Measurements from ENCODE around the gene HPCAL4. TPM values are rescaled to one million over a fixed set of nuclear protein-coding genes. Genes with fewer than 3 reads are reported as not detected.
A peak's percentile ranks its signal among the peaks of the same experiment; 100 is the strongest.

The HPCAL4 gene
- polyA plus RNA-seq, 4 donors, result 0.48 to 1.7 (median 0.90) TPM

DNA sequence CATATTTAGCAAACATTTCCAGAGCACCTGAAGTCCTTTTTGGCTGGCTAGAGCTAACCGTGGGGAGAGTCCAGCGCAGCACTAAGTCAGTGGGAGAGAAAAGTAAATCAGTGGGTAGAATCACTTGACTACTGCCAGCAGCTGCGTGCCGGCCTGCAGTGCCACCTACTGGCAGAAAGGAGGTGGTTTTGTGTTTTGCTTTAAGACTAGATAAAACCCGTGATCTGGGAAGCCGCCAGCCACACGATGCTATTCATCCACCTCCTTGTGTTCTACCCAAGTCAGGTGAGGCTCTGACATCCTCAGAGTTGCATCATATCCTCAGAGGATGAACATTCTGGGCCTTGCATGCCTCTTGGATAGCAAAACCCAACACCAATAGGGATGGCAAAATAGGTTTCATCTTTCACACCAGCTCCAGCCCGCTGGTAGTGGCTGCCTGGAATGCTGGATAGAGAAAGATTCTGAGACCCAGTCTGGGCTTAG lies 37.6 kb downstream of the HPCAL4 start:
- peak in 1 of 4 donors; percentile 63 for DNase-seq (ENCODE audit: low read depth in 4 of 4, low spot score in 2 of 4)

DNA sequence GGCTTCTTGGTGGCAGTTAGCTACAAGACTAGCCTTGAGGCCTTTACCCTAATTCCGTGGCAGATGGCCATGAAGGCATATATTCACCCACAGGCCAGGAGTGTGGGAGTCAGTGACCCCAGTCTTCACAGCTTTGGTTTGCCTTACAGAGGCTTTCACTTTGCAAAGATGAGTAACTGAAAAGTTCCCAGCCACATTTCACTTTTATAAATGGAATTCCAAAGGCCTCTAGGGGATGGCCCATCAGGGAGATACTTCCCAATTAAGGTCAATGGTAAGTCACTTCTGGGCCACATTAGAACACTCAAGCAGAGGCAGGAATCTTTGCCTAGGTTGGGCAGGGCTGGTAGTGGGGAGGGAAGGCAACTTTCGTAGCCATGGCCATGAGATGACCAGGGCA lies 38.7 kb downstream of the HPCAL4 start:
- no peak for DNase-seq (ENCODE audit: low read depth in 4 of 4, low spot score in 2 of 4)

DNA sequence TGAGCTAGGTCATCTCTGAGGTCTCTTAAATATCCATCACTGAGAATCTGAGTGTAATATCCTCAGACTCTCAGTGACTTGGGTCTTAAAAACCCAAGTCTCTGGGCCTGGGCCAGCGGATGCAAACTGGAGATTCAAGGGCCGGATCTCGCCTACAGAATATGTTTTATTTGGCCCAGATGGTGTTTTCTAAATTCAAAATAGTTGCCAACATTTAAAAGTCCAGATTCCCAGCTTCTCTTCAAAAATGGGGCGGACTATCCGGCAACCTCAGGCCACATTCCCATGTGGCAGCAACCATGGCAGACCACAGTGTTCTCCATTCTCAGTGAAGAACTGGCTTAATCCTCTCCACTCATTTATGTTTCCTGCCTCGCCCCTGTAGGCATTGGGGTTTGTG lies 39.1 kb downstream of the HPCAL4 start:
- no peak for DNase-seq (ENCODE audit: low read depth in 4 of 4, low spot score in 2 of 4)

DNA sequence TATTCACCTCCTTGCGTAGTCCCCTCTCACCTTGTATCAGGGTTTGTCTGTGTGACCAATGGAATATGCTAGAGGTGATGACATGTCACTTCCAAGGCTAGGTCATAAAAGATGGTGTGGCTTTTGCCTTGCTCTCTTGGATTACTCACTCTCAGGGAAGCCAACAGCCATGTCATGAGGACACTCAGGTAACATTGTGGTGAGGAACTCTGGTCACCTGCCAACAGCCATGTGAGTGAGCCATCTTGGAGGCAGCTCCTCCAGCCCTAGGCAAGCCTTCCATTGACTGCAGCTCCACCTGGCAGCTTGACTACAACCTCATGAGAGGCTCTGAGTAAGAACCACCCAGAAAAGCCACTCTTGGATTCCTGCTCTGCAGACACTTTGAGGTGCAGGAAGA lies 40.8 kb downstream of the HPCAL4 start:
- no peak for DNase-seq (ENCODE audit: low read depth in 4 of 4, low spot score in 2 of 4)

DNA sequence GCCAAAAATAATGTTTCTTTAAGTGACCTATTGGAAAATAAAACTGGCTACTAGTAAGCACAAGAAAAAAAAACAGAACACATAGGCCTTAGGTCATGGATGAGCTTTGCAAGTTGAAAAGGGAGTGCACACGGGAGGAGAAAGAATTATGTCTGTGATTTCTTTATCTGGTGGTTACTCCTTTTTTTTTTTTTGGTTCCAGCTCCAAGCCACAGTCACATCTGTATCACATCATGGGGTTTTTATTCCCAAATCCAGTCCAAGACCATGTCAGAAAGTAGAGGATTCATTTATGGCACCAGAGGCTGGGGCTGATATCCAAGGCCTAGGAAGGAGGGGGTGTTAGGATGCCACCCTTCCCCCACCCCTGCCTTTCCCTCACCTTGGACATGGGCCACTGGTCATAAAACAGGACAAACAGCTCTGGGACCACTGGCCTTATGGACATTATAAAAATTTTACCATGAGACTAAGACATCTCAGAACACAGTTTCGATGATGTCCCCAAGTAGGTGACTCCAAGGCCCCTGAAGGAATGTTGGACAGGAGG lies 41.5 kb downstream of the HPCAL4 start:
- DNase-seq (ENCODE audit: low read depth in 4 of 4, low spot score in 2 of 4), result no peak

DNA sequence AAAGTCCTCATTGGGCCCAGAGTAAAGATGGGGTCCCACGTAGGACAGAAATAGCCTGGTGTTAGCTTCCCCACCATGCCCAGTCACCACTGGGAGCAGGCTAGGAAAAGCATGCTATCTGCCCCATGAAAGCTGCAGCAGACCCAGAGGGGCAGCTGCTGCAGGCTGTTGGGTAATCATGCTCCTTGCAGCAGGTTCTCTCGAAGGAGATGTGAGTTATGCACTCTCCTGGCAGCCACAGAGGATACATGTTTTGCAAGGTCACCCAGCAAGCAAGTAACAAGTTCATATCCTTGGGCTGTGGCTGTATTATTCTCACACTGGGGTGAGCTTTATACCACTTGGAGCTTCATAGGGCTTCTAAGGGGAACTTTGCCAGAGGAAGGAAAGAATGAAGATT lies 42.7 kb downstream of the HPCAL4 start:
- no peak for DNase-seq (ENCODE audit: low read depth in 4 of 4, low spot score in 2 of 4)

DNA sequence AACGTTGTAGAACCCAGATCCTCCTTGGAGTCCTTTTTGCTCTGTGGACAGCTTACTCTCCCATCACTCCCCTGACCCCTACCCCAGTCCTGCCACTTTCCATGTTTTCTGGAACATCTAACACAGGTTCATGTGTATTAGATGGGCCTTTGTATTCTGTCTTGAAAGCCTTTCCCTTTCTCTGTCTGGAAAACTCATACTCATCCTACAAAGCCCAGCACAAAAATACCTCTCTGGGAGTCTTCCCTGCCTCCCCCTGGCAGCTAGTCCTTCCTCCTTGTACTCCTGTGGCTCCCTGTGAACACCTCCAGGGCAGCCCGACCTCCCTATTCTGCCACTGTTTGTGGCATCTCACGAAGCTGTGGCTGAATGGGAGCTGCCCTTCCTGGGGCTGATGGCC lies 44.0 kb downstream of the HPCAL4 start:
- no peak for DNase-seq (ENCODE audit: low read depth in 4 of 4, low spot score in 2 of 4)

DNA sequence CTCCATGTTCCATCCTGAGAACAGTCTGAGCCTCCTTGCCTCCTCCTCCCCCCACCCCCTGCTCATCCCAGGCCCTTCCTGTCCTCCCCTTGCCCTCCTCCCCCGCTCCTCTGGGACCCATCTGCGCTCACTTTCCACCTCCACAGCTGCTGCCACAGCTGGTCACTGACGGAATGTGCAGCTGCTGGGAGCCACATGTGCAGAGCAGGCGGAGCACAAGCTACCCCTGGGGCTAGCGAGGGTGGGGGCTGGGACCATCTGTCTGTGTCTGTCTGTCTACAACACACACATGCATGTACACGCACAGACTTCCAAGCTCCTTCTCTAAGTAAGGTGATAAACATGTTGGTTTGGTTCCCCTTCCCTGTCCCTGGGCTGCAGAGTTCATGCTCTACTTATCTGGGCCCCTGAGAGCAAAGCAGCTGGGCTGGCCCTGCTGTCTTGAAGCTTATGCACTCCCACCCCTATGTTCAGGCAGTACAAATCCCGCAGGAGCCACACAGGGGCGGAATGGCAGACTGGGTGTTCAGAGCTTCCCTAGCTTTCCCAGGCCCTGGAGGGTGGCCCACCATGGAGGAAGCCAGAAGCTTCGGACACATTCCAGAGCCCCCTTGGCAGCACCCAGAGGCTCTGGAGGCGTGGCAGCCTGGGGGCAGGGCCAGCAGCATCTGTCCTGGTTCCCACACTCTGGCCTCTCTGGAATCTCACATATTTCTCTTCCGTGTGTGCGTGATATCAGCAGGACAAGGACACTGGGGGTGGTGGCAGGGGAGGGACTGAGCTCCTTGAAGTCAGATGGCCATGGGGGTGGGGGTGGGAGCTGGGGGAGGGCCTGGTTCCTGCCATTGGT lies 44.8 kb downstream of the HPCAL4 start:
- peak in 2 of 4 donors; percentile 68 to 69 for DNase-seq (ENCODE audit: low read depth in 4 of 4, low spot score in 2 of 4)

DNA sequence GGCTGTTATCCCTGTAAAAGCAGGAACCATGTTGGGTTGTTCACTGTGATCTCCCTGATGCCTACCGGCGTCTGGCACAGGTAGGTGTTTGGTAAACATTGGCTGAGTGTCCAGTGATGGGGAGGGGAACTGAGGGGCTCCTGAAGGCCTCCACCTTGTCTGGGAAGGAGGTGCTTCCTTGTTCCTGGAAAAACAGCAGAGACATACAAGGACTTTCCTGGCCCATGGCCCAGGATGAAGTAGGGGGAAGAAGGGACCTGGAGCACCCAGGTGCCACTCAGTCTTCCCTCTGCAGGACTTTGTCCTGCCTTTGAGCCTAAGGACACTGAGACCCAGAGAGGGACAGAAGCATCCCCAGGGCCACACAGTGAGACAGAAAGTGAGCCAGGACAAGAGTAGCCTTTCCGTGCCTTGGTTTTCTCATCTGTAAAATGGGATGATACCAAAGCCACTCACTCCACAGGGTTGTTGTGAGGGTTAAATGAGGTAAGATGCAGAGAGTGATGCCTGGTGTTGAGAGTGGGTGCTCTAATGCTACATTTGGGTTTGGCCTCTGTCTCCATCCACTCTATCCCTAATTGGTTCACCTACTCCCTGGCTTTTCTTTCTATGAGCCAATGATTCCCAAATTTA lies 45.7 kb downstream of the HPCAL4 start:
- no peak for DNase-seq (ENCODE audit: low read depth in 4 of 4, low spot score in 2 of 4)

DNA sequence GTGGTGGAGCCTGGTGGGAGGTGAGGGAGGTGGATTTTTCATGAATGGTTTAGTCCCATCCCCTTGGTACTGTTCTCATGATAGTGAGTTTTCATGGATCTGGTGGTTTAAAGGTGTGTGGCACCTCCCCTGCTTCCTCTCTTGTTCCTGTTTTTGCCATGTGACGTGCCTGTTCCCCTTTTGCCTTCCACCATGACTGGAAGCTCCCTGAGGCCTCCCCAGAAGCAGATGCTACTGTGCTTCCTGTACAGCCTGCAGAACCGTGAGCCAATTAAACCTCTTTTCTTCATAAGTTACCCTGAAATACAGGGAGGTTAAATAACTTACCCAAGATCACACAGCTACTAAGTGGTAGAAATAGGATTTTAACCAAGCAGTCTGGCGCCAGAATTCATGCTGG lies 47.5 kb downstream of the HPCAL4 start:
- no peak for DNase-seq (ENCODE audit: low read depth in 4 of 4, low spot score in 2 of 4)

DNA sequence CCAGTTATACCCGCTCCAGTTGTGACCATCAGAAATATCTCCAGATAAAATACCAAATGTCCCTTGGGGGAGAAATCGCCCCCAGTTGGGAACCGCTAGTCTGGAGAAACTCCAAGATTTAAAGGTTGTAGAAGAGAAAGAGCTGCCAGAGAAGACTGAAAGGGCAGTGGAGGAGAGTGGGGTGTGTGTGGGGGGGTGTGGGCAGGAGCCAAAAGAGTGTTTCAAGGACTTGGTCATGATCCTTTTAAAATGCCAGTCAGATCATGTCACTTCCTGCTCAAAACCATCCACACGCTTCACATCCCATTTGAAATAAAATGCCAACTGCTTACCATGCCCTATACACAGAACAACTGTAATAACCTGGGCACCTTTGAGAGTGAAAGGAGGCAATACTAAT lies 48.4 kb downstream of the HPCAL4 start:
- DNase-seq (ENCODE audit: low read depth in 4 of 4, low spot score in 2 of 4), result no peak

DNA sequence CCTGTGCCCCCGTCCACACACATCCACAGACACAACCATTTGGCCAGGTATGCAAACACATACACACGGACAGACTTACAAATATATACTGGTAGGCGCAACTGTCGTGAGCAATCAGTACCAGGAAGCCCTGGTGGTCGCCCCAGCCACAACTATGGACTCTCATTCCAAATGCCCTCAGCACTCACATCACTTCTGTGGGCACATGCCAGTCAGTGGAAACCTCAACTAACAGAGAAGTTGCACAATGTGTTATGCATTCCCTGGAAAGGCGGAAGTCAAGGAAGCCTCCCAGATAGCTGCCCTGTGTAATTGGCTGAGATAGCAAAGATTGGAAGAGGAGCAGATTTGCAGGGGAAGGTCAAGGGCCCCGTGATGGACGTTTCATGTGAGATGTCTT lies 50.4 kb downstream of the HPCAL4 start:
- DNase-seq (ENCODE audit: low read depth in 4 of 4, low spot score in 2 of 4), result no peak

DNA sequence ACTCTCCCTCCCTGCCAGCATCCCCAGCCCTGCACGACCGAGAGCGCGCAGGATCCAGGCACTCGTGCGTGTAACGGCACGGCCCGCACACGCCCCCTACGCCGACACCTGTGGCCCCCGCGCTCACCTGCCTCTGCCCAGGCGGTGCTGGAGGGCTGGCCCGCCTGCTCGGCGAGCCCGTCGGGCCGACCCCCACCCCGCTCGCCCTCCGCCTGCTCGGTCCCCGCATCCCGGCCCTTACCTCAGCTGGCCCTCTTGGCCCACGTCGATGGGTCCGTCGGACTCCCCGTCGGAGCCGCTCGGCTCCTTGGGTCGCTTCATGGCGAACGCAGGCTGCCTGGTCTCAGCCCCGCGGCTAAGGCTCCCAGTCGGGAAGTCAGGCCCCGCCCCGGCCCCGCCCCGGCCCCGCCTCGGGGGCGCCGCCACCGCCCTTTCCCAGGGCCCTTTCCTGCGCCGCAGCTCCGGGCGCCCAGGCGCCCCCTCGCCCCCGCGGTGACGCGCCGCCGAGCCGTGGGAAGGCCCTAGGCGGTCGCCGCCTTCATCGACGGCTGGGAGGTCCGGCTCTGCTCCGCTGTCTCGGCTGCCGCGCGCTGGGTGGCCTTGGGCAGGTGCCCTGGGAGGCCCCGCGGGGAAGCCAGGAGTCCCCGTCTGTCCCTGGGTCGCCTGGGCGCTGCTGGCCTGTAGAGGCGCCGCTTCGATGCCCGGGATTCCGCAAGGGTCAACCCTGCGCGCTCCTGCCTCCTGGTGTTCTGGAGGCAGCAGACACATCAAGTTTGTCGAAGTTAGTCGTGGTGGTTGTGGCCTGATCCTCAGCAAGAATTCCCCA lies 51.7 kb downstream of the HPCAL4 start, which contains the start of gene HEYL:
Gene HEYL, minus strand, starts transcription at position 339 of the 826 bp plus-strand sequence. Its CDS starts 18 bp downstream, at position 321.
- peak in 2 of 4 donors; percentile 46 to 55 for DNase-seq (ENCODE audit: low read depth in 4 of 4, low spot score in 2 of 4)

DNA sequence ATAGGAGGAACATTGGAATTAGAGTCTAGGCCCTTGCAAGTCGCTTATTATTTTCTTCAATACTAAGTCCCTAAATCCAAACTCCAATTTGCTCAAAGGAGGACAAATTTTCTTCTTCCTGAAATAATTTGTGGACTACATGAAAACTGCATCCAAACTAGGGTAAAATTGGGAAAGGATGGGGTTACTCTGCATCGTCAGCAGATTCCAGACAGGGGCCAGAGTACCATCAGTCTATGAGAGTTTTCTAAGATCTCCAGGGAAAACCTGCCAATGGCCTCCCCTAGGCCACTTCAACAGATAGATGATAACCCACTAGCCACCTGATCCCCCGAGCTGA lies 52.3 kb downstream of the HPCAL4 start:
- no peak for DNase-seq (ENCODE audit: low read depth in 4 of 4, low spot score in 2 of 4)

DNA sequence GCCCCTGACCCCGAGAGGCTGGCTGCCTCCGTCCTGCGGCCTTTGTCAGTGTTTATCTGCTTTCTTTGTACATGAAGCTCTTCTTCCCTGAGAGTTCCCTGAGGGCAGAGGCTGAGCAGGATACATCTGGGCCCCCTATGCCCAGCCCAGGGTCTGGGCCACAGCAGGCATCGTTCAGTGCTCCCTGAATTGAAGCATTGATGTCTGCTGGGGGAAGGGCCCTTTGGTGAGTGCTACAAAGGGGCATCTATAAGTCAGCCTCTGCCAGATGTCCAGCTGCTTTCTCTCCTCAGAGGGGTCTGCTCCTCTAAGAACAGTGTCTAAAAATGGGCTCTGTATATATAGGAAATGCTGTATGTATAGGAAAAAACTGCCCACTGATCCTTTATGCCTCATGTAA lies 53.9 kb downstream of the HPCAL4 start:
- no peak for DNase-seq (ENCODE audit: low read depth in 4 of 4, low spot score in 2 of 4)

DNA sequence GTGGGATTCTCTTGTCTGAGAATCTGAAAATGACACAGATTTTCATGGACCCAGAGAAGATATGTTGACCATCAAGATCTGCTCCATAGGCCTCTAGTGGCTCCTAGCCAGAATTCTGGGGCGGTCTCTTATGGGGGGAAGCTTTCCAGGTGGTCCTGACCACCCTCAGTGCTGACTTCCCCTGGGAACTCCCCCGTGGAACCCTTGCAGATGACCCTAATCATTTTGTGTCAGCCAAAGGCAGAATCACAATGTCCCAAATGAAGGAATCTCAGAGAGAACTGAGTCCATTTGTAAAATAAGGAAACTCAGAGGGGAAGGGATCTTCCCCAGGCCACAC lies 55.4 kb downstream of the HPCAL4 start:
- no peak for DNase-seq (ENCODE audit: low read depth in 4 of 4, low spot score in 2 of 4)

DNA sequence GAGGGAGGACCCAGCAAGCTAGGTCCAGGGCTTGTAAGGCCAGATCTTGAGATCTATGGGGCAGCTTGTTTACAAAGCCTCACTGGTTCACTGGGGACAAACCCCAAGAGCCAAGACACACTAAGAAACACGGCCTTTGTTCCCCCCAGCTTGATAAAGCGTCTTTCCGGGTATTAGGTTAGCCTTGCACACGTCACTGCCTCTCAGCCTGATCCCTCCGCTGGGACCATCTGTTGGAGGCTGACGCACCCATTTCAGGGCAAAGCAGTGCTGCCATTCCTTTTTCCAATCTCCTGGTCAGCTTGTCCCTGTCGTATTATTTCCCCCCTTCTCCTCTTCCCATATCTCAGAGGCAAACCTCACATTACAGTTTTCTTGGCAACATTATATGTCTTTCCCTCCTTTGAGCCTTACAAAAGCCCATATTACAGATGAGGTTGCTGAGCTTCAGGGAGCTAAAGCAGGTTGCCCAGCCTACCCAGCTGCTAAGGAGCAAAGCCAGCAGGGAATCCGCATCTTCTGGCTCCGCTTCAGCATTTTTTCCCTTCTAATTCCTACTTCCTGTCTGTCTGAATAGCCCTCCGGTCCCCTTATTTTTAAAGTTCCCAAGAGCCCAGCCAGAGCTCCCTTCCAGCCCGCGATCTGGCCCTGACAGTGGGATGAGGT lies 55.9 kb downstream of the HPCAL4 start:
- no peak for DNase-seq (ENCODE audit: low read depth in 4 of 4, low spot score in 2 of 4)

DNA sequence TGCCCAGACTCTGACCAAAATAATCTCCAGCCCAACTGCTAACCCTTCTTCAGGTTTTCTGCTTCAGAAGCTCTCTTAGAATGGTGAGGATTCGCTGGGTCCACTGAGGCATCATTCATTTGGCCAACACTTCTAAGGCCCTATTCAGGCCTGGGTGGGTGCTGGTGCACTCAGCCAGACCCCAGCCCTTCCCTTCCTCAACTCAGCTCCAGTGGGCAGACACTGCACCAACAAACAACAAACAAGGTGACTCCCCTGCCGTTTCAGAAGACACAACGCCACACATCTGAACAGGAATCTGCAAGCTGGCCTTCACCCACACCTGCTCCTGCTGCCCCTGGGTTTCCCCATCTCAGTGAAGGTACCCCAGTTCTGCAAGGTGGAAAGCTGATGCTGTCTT lies 57.8 kb downstream of the HPCAL4 start:
- no peak for DNase-seq (ENCODE audit: low read depth in 4 of 4, low spot score in 2 of 4)

DNA sequence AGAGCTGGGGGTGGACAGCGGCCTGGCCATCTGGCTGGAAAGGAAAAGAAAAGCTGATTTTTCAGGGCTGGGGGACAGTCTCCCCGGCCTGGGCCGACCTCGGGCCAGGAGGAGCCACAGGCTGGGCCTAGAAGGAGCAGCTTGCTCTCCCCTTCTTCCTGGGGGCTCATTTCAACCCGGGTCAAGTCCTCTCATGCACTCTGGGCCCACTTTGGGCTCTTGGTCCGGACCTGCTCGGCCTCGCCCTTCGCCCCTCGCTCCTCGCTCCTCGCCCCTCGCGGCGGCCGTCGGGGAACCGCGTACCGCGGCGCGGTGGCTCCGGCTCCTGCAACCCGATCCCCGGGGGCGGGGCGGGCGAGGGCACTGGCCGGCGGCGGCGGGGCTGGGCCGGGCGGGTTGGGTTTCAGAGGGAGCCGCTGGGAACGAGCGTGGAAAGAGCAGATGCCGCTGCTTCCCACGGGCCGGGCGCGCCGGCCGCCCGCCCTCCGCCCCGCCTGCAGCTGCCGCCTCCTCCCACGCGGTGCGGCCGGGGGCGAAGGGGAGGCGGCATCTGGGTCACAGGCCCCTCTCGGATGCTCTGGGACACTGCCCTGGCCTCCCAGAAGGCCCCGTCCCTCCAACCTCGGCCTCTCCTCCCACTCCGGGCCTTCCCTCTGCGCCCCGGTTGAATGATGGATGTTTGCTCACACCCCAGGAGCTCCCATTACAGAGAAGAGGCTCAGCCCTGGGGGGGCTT lies 58.4 kb downstream of the HPCAL4 start:
- DNase-seq (ENCODE audit: low read depth in 4 of 4, low spot score in 2 of 4), result peak in 1 of 4 donors; percentile 62

DNA sequence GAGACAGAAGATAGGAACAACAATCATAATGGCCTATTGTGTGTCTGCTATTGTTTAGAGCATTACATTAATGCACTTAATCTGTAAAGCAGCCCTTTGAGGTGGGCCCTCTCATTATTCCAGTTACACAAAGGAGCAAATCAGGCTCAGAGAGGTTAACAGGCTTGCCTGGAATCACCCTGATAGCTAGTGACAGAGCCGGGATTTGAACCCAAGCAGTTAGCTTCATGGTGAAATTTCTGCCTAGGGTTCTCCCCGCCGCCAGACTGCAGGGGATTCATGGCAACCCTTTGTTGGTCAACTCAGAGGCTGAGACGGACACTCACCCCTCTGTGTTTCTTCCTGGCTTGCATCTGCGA lies 58.9 kb downstream of the HPCAL4 start:
- no peak for DNase-seq (ENCODE audit: low read depth in 4 of 4, low spot score in 2 of 4)
